GM18520 (cell line): ENCODE data around the gene TAPT1.
"Not testable (repeated sequence)": the region's sequence is repeated elsewhere in the genome, so short reads cannot be mapped to it uniquely, and the experiment has no call there.

ENCODE experiments used
- ATAC-seq: cut with Tn5 transposase; IDR thresholded peaks from one replicate; pipeline ENCODE4 v1.9.1; 2021; ENCODE audit not compliant: unreplicated experiment

TAPT1 gene

DNA sequence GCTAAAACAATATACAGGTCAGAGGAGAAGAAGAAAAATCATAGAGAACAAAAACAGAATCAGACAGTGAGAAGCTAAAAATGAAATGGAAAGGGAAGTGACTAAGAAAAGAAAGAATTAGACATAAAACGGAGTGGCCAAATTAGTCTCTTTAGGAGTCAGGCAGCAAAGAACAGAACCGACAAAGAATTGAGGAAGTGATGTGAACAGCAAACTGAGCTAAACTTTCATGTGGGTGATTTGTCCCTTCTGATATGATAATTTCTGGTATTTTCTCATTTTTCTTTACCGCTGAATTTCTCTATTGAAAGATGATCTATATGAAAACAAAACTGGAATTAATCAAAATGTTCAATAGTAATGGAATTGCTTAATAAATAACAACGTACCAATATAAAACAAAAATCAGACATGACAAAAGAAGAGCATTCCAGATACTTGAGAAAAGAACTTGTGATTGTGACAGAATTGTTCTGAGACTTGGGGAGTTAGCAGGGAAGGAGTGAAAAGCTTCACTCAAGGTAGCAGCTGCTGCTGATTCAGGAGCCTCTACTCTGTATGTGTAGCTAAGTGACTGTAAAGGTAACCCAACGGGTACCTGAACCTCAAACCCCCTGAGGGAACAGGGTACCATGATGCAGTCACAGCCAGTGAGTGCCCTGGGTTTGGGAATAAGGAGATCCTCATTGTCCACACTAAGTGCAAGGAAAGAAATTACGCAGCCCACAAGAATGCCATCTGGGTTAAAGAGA is 8.8 kb downstream of the TAPT1 start:
- peak; percentile 73 for ATAC-seq

DNA sequence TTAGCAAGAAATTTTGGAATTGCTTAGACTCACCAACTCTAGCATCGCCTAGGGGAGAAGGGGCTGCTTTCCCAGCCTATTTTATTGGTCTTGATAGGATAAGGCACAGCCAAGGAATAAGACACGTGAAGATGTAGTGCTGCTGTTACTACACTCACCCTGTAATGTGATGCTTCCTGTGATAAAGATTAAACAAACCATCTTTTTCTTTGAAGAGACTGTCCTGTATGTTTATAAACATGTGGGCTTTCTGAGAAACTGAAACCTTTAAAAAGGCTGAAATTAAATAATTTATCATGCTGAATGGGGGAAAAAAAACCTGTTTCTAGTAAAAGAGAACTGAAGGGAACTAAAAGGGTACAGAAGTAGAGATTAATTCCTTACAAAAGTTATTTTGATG is 13.2 kb downstream of the TAPT1 start:
- ATAC-seq: no peak

GRCh38 chr4:16212138-16212782 is 14.0 kb downstream of the TAPT1 start:
- ATAC-seq: no peak

GRCh38 chr4:16207409-16207808 is 18.9 kb downstream of the TAPT1 start:
- no peak for ATAC-seq

DNA sequence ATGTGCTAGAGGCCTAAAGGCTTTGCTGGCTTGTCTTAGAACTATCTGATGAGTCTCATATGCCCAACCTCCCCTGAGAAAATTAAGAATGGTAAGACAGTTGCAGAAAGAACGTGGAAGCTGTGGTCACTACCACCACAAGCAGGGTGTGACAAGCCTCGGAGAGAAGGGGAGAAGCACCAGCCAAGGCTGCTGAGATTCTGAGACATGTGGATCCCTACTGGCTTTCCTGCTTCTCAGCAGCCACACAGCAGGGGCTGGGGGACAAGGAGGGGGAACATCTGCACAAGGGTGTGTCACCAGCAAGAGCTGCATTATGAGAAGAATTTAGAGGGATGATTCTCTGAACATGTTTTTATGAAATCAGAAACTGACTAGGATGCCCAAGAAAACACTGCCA is 19.4 kb downstream of the TAPT1 start:
- no peak for ATAC-seq

GRCh38 chr4:16206301-16206700 is 20.0 kb downstream of the TAPT1 start:
- ATAC-seq: no peak

GRCh38 chr4:16205298-16206164 is 20.7 kb downstream of the TAPT1 start:
- ATAC-seq: peak; percentile 73

GRCh38 chr4:16204505-16204904 is 21.8 kb downstream of the TAPT1 start:
- ATAC-seq: no peak

- no peak for ATAC-seq
Observed at GRCh38 chr4:16203083-16203482, 23.2 kb downstream of the TAPT1 start.

DNA sequence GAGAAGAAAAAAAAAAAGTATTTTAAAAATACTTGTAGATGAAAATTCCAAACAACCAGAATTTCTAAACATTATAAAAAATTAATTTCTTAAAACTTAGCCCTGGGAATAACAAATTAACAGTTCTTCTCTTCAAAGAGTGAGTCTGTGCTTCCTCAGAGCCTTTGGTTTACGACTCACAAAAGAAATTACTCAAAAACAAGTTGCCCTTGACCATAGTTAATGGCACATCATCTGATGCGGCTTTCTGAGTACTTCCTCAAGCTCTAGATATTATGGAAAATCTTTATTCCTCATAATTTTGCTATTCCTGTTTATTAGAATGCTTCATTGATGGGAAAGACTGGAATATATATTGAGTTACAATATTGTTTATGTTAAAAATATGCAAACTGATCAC is 23.7 kb downstream of the TAPT1 start:
- ATAC-seq: no peak

- no peak for ATAC-seq
Observed at GRCh38 chr4:16199093-16199492, 27.2 kb downstream of the TAPT1 start.

GRCh38 chr4:16197876-16198665 is 28.2 kb downstream of the TAPT1 start:
- ATAC-seq: no peak

DNA sequence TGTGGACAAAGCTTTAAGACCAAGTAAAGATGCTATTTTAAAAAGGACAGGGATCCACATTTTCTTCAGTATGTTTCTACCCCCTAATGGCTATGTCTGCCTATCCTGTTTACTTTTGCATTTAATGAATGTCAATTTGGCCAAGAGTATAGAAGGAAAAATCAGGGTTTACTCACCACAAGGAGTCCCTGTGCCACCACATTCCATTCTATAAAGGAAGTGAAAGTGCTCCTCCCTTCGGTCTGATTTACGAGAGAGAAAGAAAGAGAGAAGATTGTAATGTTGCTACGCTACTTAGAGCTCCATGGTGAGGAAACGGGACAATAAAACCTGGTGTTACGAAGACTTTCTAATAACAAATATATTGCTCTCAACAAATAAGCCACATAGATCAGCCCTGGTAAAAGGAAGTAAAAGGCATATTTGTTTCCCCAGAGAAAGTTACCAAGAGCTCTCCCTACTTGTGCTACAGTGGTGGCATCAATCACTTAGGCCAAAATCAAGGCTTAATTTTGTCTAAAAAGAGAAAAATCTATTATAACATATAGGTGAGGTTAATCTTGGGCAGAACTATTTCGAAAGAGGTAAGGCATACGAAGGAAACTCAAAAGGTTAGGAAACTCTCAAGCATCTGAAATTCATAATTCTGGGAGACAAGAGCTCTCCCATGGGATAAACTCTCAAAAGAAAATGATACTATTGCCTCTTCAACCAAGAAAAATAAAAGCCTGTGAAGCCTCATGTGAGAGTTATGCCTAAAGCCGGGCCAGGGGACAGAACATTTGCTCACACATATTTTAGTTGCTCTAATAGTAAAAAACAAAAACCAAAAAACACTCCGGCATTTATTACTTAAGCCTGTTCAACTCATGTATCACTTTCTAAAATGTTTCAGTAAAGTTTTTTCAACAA is 29.5 kb downstream of the TAPT1 start:
- ATAC-seq: no peak

- ATAC-seq: no peak
Observed at GRCh38 chr4:16195209-16195608, 31.1 kb downstream of the TAPT1 start.

DNA sequence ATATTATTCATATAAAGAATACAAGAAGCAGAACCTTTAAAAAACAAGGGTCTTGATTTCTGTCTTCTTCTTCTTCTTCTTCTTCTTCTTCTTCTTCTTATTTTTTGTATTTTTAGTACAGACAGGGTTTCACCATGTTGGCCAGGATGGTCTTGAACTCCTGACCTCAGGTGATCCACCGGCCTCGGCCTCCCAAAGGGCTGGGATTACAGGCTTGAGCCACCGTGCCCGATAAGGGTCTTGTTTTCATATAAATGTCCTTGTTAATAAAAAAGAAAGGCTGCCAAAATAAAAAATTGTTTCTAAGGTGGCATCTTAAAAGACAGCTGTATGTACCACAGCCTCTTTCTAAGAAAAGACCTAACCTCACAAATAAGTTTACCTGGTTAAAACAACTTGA is 31.5 kb downstream of the TAPT1 start:
- ATAC-seq: not testable (repeated sequence)

- ATAC-seq: no peak
Observed at GRCh38 chr4:16194214-16194613, 32.1 kb downstream of the TAPT1 start.

DNA sequence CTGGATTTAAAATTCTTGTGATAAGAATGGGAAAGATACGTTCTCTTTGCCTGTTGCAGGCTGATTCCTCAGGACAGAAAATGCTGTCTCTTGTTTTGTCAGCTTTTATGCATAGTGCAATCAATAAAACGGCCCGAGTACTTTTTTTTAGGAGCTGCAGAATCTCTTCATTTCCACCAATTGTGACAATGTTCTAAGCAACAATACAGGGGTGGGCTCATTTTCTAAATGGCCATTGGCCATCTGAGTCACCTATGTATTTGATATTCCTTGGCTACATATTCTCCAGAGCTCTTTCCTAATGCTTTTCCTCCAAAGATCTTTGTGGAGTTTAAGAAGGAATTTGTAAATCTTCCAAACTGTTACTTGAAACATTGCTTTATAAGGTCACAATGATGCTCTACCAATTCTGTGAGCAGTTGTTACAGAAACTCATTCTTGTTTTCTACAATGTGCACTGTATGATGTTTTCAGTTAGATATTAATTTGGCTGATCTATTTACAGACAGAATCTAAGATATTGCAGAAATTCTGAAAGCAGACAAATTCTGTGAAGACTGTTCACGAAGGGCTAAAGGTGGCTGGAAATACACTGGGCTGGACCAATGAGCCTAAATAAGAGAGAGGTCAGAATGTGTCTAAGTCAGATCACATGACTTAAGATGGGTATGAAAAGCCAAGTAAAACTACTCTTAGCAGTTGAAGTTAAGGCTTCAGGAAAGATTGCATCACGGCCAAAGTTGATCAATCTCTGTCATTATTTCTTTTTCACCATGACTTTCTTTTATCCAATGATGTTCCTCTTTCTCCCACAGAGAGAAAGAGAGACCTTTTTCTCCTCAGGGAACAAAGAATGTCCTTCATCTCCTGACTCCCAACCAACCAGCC is 33.4 kb downstream of the TAPT1 start:
- no peak for ATAC-seq

DNA sequence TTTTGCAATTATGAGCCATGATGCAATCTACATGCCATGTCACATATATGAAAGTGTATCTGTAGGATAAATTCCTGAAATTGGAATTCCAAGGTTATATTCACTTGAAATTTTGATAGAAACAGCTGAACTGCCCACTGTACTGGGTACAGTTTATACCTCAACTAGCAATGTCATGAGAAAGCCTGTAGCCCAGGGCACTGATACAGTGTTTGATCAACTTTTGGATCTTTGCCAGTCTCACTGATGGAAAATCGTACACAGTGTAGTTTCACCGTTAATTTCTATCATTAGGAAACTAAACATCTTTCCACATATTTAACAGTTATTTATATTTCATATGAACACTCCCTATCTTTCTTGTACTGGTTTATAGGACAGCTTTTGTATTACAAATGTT is 34.2 kb downstream of the TAPT1 start:
- no peak for ATAC-seq

GRCh38 chr4:16187455-16187854 is 38.8 kb downstream of the TAPT1 start:
- ATAC-seq: no peak
